SK-N-MC (cell line): ENCODE data around the gene PRKAB1.

Experiments
- EZH2 ChIP-seq: fragments of 200-600 bp; sonication (generic); IDR thresholded peaks from one replicate; pipeline ENCODE4 v1.6.1; 2017; ENCODE audit warnings: antibody characterized with exemption
- FOXP2 ChIP-seq: optimal IDR thresholded peaks from 2 replicates; pipeline ENCODE3; 2011; ENCODE audit warnings: mild to moderate bottlenecking, moderate library complexity; ENCODE audit not compliant: insufficient read depth; ENCODE audit errors: extremely low read length, control extremely low read depth
- POLR2AphosphoS5 ChIP-seq: IDR thresholded peaks from 2 replicates; pipeline ENCODE4 v1.6.1; 2012; ENCODE audit warnings: mild to moderate bottlenecking, low read depth, low read length, borderline replicate concordance

- no peak for TF ChIP-seq POLR2AphosphoS5
- no peak for TF ChIP-seq EZH2
- TF ChIP-seq FOXP2 = no peak
Observed at GRCh38 chr12:119687406-119687805, 19.5 kb downstream of the PRKAB1 start.
